H4 (cell line): Measurements from ENCODE around the gene DHX34. TPM values are rescaled to one million over a fixed set of nuclear protein-coding genes. Genes with fewer than 3 reads are reported as not detected.
A peak's percentile ranks its signal among the peaks of the same experiment; 100 is the strongest.

Source experiments
- DNase-seq: peaks from one replicate; pipeline ENCODE4 v3.0.0-alpha.2; 2015; ENCODE audit warnings: low spot score
- total RNA-seq: library from RNA; depleted of rRNA; stranded (reverse); fragments of >200 nt; shearing (Covaris generic); gene quantifications from 2 replicates; pipeline ENCODE4 v1.2.3, GENCODE V29; 2014

The DHX34 gene
- total RNA-seq, 1 experiment from 2014 or later: 8.0 TPM

DNA sequence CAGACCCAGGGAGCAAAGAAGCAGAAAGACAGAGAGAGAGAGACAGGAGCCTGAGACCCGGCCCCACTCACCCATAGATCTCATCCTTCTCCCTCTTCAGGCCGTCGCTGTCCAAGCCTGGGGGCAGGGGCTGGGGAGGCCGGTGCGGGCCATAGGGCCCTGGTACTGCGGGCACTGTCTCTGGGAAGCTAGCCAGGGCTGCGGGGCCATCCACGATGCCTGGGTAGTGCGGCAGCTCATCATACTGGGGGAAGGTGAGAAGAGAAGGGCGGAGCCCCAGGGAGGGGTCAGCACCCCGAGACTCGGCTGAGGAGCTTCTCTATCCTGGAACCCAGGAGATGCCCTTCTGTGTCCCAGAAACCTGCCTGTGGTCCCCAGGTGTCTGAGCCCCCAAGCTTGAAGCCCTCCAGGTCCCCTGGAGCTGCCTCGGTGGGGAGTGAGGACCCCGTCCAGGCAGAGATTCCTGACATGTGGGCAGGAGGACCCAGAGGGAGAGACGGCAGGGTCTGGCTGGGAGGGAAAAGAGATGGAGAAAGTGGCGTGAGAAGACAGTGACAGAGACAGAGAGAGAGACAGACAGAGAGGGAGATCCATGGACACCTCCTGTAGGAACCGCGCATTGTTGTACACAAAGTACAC lies 68.1 kb downstream of the DHX34 start:
- DNase-seq: no peak

DNA sequence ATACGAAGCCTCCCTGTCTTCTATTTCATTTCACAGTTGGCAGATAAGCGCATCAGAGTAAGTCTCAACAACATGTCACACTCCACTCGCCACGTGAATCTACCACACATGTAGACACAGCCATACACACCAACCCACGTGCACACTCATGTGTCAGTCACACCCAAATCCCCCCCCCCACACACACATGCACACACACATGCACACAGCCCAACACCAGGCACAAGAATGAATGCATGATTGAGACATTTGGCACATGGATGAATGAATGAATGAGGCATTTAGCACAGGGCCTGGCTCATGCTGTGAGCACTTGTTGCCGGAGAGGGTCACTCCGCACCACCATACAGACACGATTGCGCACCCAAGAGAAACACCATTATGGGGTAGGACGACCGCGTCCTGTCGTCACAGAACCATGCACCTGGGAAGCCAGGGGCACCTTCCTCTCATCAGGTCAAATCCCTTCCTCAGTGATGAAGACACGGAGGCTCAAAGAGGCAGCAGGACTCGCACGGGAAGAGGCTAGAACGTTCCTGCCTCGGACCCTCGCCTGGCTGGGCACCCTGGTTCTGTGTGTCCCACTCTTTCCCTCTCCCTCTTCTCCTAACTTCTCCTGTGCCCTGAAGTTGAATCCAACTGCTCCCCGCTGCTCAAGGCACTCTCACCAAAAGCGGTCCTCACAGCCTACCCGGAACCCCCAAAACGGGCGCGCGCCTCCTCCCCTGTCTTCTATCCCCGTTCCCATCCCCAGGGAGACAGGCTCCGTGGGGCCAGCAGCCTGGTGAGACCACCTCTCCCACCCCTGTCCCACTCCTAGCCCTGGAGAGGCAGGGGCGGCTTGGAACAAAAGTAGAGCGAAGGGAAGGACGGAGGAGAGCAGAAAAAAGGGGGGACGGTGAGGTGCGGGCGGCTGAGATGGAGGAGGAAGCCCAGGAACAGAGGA lies 68.9 kb downstream of the DHX34 start:
- no peak for DNase-seq

- DNase-seq: no peak
These were observed 69.5 kb downstream of the DHX34 start for GRCh38 chr19:47418692-47419029.

- no peak for DNase-seq
These were observed 70.1 kb downstream of the DHX34 start, which contains the start of gene MEIS3 for GRCh38 chr19:47419030-47419783. TSS of gene MEIS3 (minus strand) at chr19:47419527. CDS start at chr19:47419081, 446 bp downstream.

GRCh38 chr19:47419789-47420188 lies 70.7 kb downstream of the DHX34 start:
- no peak for DNase-seq

DNA sequence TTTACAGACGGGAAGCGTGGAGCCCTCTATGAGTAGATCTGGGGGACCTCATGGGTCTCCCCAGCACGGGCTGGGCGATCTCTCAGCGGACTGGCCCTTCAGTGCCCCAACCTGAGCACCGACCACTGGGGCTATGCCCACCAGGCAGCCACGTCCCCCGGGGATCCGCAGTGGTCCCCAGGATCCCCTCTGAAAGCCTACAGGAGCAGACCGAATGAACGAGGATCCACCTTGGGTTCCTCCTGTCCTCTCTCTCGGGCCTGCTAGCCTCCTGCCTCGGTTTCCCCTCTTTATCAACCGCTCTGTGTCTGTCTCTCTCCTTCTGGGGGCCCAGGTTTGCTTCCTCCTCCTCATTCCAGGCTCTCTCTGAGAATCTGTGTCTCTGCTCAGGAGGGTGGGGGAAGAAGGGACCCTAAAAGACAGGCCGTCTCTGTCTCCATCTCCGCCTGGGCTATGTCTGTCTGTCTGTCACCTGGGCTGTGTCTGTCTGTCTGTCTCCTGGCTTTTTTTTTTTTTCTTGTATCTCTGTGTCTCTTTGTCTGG lies 72.2 kb downstream of the DHX34 start:
- no peak for DNase-seq

DNA sequence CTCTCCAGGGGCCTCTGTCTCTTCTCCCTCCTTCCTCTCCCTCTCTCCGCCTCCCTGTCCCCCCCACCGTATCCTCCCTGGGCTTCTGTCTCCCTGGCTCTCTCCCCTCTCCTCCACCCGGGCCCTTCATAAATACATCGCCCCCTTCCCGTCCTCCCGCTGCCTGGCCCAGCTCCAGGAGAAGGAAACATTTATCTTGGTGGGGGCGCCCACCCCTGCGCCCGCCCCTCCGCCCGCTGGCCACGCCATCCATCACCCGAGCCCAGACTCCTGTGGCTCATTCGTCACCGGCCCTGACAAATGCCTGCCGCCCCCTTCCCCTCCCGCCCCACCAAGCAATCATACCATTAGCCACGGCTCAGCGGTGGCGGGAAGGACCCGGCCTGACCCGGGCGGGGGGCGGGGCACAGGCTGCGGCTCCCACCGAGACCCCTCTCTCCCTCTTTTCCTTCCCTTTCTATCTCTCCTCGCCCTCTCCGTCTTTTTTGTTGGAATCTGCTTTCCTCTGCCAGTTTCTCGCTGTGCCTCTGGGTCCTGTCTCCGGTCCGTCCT lies 72.8 kb downstream of the DHX34 start:
- no peak for DNase-seq

GRCh38 chr19:47422417-47423163 lies 73.5 kb downstream of the DHX34 start:
- DNase-seq: no peak

- DNase-seq: no peak
These were observed 74.2 kb downstream of the DHX34 start for GRCh38 chr19:47423203-47423882.

- peak; percentile 78 for DNase-seq
These were observed 78.4 kb downstream of the DHX34 start for GRCh38 chr19:47427241-47428176.

DNA sequence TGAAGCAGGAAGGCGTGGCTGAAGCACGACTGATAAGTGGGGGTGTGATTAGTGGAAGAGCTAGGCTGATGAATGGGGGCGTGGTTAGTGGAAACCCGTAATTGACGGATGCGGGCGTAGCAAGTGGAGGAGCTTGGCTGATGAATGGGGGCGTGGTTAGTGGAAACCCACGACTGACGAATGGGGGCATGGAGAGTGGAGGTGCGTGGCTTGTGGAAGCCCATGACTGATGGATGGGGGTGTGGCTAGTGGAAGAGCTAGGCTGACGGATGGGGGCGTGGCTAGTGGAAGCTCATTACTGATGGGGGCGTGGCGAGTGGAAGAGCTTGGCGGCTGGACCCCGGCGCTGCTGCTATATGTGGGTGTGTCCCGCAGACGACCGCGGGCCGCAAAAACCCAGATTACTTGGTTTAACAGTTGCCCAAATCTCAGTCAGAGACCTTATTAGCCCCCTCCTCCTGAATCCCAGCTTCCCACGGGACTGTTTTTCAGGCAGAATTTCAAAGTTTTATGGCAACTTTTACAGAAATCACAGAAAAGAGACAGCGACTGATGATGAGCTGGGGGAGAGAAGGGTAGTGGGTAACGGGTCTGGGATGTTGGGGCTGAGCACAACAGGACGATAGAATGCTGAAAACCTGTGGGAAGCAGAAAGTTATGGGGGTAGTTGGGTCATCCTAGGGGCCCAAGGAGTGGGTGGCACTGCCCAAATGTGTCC lies 79.2 kb downstream of the DHX34 start:
- peak; percentile 100 for DNase-seq

- DNase-seq: no peak
These were observed 80.2 kb downstream of the DHX34 start for GRCh38 chr19:47429140-47429793.

DNA sequence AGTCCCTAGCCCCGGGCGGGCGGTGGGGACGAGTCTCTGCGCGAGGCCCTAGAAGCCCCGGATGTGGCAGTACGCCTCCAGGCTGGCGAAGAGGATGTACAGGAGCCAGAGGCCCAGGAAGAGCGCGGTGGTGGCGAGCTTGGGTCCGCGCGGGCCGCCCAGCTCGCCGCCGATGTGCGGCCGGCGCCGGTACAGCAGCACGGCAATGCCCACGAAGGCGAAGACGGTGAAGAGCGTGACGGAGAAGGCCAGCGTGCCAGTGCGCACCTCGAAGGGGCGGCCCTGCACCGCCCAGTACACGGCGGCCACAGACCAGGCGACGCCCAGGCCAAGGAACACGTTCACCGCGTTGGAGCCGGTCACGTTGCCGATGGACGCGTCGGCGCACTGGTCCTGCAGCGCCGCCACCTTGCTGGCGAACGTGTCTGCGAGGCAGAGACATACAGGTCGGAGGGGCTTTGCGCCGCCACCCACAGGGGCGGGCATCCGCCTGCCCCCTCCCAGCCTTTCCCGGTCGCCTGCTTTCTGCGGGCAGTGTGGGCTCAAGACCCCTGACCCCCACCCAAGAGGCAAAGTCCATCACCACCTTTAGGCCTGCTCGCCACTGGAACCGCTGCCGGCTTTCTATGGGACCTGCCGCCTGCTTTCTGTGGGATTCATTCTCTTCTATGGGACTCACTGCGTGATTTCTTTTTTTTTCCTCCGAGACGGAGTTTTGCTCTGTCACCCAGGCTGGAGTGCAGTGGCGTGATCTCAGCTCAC lies 81.1 kb downstream of the DHX34 start:
- no peak for DNase-seq

GRCh38 chr19:47432091-47432490 lies 83.0 kb downstream of the DHX34 start:
- DNase-seq: no peak
